HEK293 (cell line): ENCODE data around the gene HSD17B7.

Source experiments
- CTCF ChIA-PET: fragments of 350-600 bp; formaldehyde crosslinking; extraction: SDS; loops from one replicate; lab custom pipeline; 2021; ENCODE audit warnings: antibody characterized with exemption; lab: Yijun Ruan, JAX
- POLR2A ChIA-PET: fragments of 300-600 bp; formaldehyde crosslinking; extraction: SDS; loops from one replicate; lab custom pipeline; 2020; ENCODE audit warnings: antibody characterized with exemption, inconsistent platforms; lab: Yijun Ruan, JAX
- H3K27ac ChIP-seq: fragments of 200-500 bp; sonication (Bioruptor generic); 2 replicates; pipeline ENCODE4 v1.5.1; 2014; ENCODE audit warnings: low read depth, low read length, control low read depth, inconsistent platforms; ENCODE audit errors: extremely low read depth
- H3K36me3 ChIP-seq, 2 experiments: fragments of 200-500 bp in 1 of 2; sonication (Bioruptor generic) in 1 of 2; 1 replicate in 1 of 2; 2 replicates in 1 of 2; pipeline ENCODE4 v1.5.1; 2014 to 2017; ENCODE audit warnings: inconsistent platforms in 2 of 2, low read length in 2 of 2; ENCODE audit not compliant: control insufficient read depth in 2 of 2, insufficient read depth in 1 of 2
- H3K4me1 ChIP-seq: fragments of 200-500 bp; sonication (Bioruptor generic); 2 replicates; pipeline ENCODE4 v1.5.1; 2014; ENCODE audit warnings: mild to moderate bottlenecking, low read length, inconsistent platforms; ENCODE audit not compliant: control insufficient read depth, insufficient read depth
- H3K4me3 ChIP-seq: 2 replicates; pipeline ENCODE4 v1.5.1; 2011; ENCODE audit warnings: low read depth, mild to moderate bottlenecking, control low read depth, low read length, moderate library complexity
- H3K9me3 ChIP-seq: fragments of 200-500 bp; sonication (Bioruptor generic); 2 replicates; pipeline ENCODE4 v1.5.1; 2014; ENCODE audit warnings: low read depth, low read length, inconsistent platforms; ENCODE audit not compliant: control insufficient read depth, insufficient read depth
- HOXC10 ChIP-seq: sonication (generic); formaldehyde crosslinking; IDR thresholded peaks from 2 replicates; pipeline ENCODE4 v1.8.1; 2023; ENCODE audit warnings: mild to moderate bottlenecking, missing genetic modification reagents
- KLF7 ChIP-seq: fragments of 450-650 bp; formaldehyde crosslinking; IDR thresholded peaks from 2 replicates; pipeline ENCODE4 v1.5.1; 2016; ENCODE audit warnings: missing biosample characterization, missing genetic modification characterization, borderline replicate concordance
- PRDM4 ChIP-seq: fragments of 450-650 bp; formaldehyde crosslinking; IDR thresholded peaks from 2 replicates; pipeline ENCODE4 v1.5.1; 2017; ENCODE audit warnings: missing biosample characterization, missing genetic modification characterization
- SETDB1 ChIP-seq: IDR thresholded peaks from one replicate; pipeline ENCODE4 v1.6.1; 2017; ENCODE audit warnings: mild to moderate bottlenecking, low read length, moderate library complexity, mixed read lengths; ENCODE audit not compliant: insufficient read length
- WT1 ChIP-seq: fragments of 450-650 bp; formaldehyde crosslinking; IDR thresholded peaks from 2 replicates; pipeline ENCODE4 v1.5.1; 2016; ENCODE audit warnings: missing biosample characterization, missing genetic modification characterization
- YY2 ChIP-seq: fragments of 450-650 bp; formaldehyde crosslinking; IDR thresholded peaks from 2 replicates; pipeline ENCODE4 v1.5.1; 2016; ENCODE audit warnings: missing biosample characterization, missing genetic modification characterization
- ZFP69B ChIP-seq: fragments of 450-650 bp; formaldehyde crosslinking; IDR thresholded peaks from 2 replicates; pipeline ENCODE4 v1.5.1; 2016; ENCODE audit warnings: missing biosample characterization, missing genetic modification characterization
- ZNF140 ChIP-seq: fragments of 450-650 bp; formaldehyde crosslinking; IDR thresholded peaks from 2 replicates; pipeline ENCODE4 v1.5.1; 2016; ENCODE audit warnings: missing biosample characterization, missing genetic modification characterization
- ZNF184 ChIP-seq: fragments of 450-650 bp; IDR thresholded peaks from 2 replicates; pipeline ENCODE4 v1.5.1; 2018; ENCODE audit warnings: missing biosample characterization, mild to moderate bottlenecking, missing genetic modification characterization
- ZNF214 ChIP-seq: fragments of 450-650 bp; formaldehyde crosslinking; IDR thresholded peaks from 2 replicates; pipeline ENCODE4 v1.5.1; 2017; ENCODE audit warnings: missing biosample characterization, mild to moderate bottlenecking, missing genetic modification characterization, borderline replicate concordance
- ZNF221 ChIP-seq: fragments of 450-650 bp; formaldehyde crosslinking; IDR thresholded peaks from 2 replicates; pipeline ENCODE4 v1.5.1; 2017; ENCODE audit warnings: missing biosample characterization, missing genetic modification characterization, borderline replicate concordance
- ZNF239 ChIP-seq: fragments of 450-650 bp; formaldehyde crosslinking; IDR thresholded peaks from 2 replicates; pipeline ENCODE4 v1.5.1; 2016; ENCODE audit warnings: missing biosample characterization, missing genetic modification characterization
- ZNF248 ChIP-seq: fragments of 450-650 bp; formaldehyde crosslinking; IDR thresholded peaks from 2 replicates; pipeline ENCODE4 v1.5.1; 2017; ENCODE audit warnings: missing biosample characterization, missing genetic modification characterization
- ZNF423 ChIP-seq: fragments of 450-650 bp; formaldehyde crosslinking; IDR thresholded peaks from 2 replicates; pipeline ENCODE4 v1.5.1; 2016; ENCODE audit warnings: missing biosample characterization, missing genetic modification characterization
- ZNF426 ChIP-seq: fragments of 450-650 bp; formaldehyde crosslinking; IDR thresholded peaks from 2 replicates; pipeline ENCODE4 v1.5.1; 2017; ENCODE audit warnings: missing biosample characterization, missing genetic modification characterization, mild to moderate bottlenecking, inconsistent platforms, moderate library complexity
- ZNF473 ChIP-seq: fragments of 450-650 bp; formaldehyde crosslinking; IDR thresholded peaks from 2 replicates; pipeline ENCODE4 v1.5.1; 2017; ENCODE audit warnings: missing biosample characterization, missing genetic modification characterization
- ZNF530 ChIP-seq: fragments of 450-650 bp; formaldehyde crosslinking; IDR thresholded peaks from 2 replicates; pipeline ENCODE4 v1.5.1; 2016; ENCODE audit warnings: low read depth, missing biosample characterization, missing genetic modification characterization
- ZNF596 ChIP-seq: fragments of 450-650 bp; IDR thresholded peaks from 2 replicates; pipeline ENCODE4 v1.5.0; 2018; ENCODE audit warnings: missing biosample characterization, mild to moderate bottlenecking, missing genetic modification characterization, moderate library complexity
- ZSCAN16 ChIP-seq: fragments of 450-650 bp; formaldehyde crosslinking; IDR thresholded peaks from 2 replicates; pipeline ENCODE4 v1.5.1; 2016; ENCODE audit warnings: missing biosample characterization, missing genetic modification characterization
- ZSCAN4 ChIP-seq: fragments of 450-650 bp; formaldehyde crosslinking; IDR thresholded peaks from 2 replicates; pipeline ENCODE4 v1.5.1; 2017; ENCODE audit warnings: missing biosample characterization, missing genetic modification characterization
- TF ChIP-seq, protein P1 (sequence below): fragments of 450-650 bp; formaldehyde crosslinking; optimal IDR thresholded peaks from 2 replicates; pipeline ENCODE3; 2016; ENCODE audit warnings: missing biosample characterization, mild to moderate bottlenecking, missing genetic modification characterization
- TF ChIP-seq, protein P2 (sequence below): fragments of 450-650 bp; formaldehyde crosslinking; conservative IDR thresholded peaks from 2 replicates; pipeline ENCODE4 v1.5.1; 2016; ENCODE audit warnings: low read depth, missing biosample characterization, missing genetic modification characterization

The HSD17B7 gene

GRCh38 chr1:162859191-162859590 lies 68.7 kb downstream of the HSD17B7 start:
- no peak overlapping the region for H3K27ac ChIP-seq
- POLR2A ChIA-PET: no interaction called here
- no peaks in the 10 kb centered on the region for H3K9me3 ChIP-seq
- H3K4me1 ChIP-seq: peaks cover 7% of the 10 kb centered on the region
- H3K36me3 ChIP-seq: no peaks in the 10 kb centered on the region
- TF ChIP-seq ZSCAN4: no peak
- no peak for TF ChIP-seq ZFP69B
- TF ChIP-seq PRDM4: no peak
- TF ChIP-seq, protein P1, sequence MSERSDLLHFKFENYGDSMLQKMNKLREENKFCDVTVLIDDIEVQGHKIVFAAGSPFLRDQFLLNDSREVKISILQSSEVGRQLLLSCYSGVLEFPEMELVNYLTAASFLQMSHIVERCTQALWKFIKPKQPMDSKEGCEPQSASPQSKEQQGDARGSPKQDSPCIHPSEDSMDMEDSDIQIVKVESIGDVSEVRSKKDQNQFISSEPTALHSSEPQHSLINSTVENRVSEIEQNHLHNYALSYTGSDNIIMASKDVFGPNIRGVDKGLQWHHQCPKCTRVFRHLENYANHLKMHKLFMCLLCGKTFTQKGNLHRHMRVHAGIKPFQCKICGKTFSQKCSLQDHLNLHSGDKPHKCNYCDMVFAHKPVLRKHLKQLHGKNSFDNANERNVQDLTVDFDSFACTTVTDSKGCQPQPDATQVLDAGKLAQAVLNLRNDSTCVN: no peak
- TF ChIP-seq ZNF140 (tag by site-specific recombination): no peak
- TF ChIP-seq ZNF184 (tag by site-specific recombination): no peak
- no peak for TF ChIP-seq HOXC10 (CRISPR knock-in tag)
- TF ChIP-seq WT1 (tag by site-specific recombination): no peak
- H3K4me3 ChIP-seq: no peak overlapping the region
- CTCF ChIA-PET: interaction anchor here (1.0 to 3.4 kb wide), 6 partner anchors 11 to 457 kb away, joined by 3 to 17 read pairs (median 5); no protein-coding TSS in a partner anchor

- ChIA-PET POLR2A (no interaction called here), CTCF (interaction anchor here (0.6 to 2.7 kb wide), 6 partner anchors 7 to 405 kb away, joined by 3 to 12 read pairs (median 6); partner anchors contain the start of gene RGS4)
- H3K4me3 ChIP-seq: no peak within 1 kb of the TSS
- no peak for TF ChIP-seq ZNF248 (tag by site-specific recombination)
- no peak for TF ChIP-seq ZNF423 (tag by site-specific recombination)
- no peak for TF ChIP-seq ZNF426 (tag by site-specific recombination)
- TF ChIP-seq ZNF239 (tag by site-specific recombination): no peak
- no peak for TF ChIP-seq ZNF214 (tag by site-specific recombination)
- no peak for TF ChIP-seq SETDB1
- TF ChIP-seq ZNF596: no peak
- TF ChIP-seq ZSCAN16 (tag by site-specific recombination): no peak
- no peak for TF ChIP-seq ZNF473 (tag by site-specific recombination)
- TF ChIP-seq ZNF221 (tag by site-specific recombination): no peak
- no peak for TF ChIP-seq ZNF530 (tag by site-specific recombination)
- TF ChIP-seq, protein P2, sequence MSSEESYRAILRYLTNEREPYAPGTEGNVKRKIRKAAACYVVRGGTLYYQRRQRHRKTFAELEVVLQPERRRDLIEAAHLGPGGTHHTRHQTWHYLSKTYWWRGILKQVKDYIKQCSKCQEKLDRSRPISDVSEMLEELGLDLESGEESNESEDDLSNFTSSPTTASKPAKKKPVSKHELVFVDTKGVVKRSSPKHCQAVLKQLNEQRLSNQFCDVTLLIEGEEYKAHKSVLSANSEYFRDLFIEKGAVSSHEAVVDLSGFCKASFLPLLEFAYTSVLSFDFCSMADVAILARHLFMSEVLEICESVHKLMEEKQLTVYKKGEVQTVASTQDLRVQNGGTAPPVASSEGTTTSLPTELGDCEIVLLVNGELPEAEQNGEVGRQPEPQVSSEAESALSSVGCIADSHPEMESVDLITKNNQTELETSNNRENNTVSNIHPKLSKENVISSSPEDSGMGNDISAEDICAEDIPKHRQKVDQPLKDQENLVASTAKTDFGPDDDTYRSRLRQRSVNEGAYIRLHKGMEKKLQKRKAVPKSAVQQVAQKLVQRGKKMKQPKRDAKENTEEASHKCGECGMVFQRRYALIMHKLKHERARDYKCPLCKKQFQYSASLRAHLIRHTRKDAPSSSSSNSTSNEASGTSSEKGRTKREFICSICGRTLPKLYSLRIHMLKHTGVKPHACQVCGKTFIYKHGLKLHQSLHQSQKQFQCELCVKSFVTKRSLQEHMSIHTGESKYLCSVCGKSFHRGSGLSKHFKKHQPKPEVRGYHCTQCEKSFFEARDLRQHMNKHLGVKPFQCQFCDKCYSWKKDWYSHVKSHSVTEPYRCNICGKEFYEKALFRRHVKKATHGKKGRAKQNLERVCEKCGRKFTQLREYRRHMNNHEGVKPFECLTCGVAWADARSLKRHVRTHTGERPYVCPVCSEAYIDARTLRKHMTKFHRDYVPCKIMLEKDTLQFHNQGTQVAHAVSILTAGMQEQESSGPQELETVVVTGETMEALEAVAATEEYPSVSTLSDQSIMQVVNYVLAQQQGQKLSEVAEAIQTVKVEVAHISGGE: no peak
- TF ChIP-seq KLF7: no peak
- TF ChIP-seq YY2: no peak
- no peaks in the 10 kb centered on the region for H3K9me3 ChIP-seq
- peaks cover 4% of the 10 kb centered on the region for H3K4me1 ChIP-seq
- no peaks in the 10 kb centered on the region for H3K36me3 ChIP-seq
- H3K27ac ChIP-seq: no peak within 1 kb of the TSS
These were observed 70.6 kb downstream of the HSD17B7 start, which contains the start of gene CCDC190 for GRCh38 chr1:162861101-162861500. Gene CCDC190, minus strand, starts transcription at chr1:162861175. Its CDS starts 1,529 bp downstream, at chr1:162859646.
